Esophagus muscularis mucosa (tissue), 4 donors: ENCODE results near the gene COL5A3. TPM values are rescaled to one million over a fixed set of nuclear protein-coding genes. Genes with fewer than 3 reads are reported as not detected.

Experiments
- DNase-seq: peaks from one replicate; pipeline ENCODE4 v3.0.0-alpha.2; 2017; ENCODE audit errors: extremely low spot score
- H3K27ac ChIP-seq, 4 donors: fragments of 200-600 bp; sonication (generic); replicated peaks in 1 of 4; 1 replicate in 3 of 4; 2 replicates in 1 of 4; pipeline ENCODE4 v1.5.1; 2016 to 2019; ENCODE audit warnings: mild to moderate bottlenecking in 1 of 4
- H3K27me3 ChIP-seq, 4 donors: fragments of 200-600 bp; sonication (generic); one replicate each; pipeline versions ENCODE4 v1.5.1 to v1.6.0; 2016 to 2019
- H3K36me3 ChIP-seq, 4 donors: fragments of 200-600 bp; sonication (generic); one replicate each; pipeline ENCODE4 v1.5.1; 2016 to 2019
- H3K4me1 ChIP-seq, 4 donors: fragments of 200-600 bp; sonication (generic); one replicate each; pipeline ENCODE4 v1.5.1; 2016 to 2019
- H3K4me3 ChIP-seq, 4 donors: fragments of 200-600 bp; sonication (generic); 1 replicate in 2 of 4; 2 replicates in 2 of 4; pipeline ENCODE4 v1.5.1; 2016 to 2019; ENCODE audit warnings: mild to moderate bottlenecking in 4 of 4, moderate library complexity in 1 of 4
- H3K9me3 ChIP-seq, 4 donors: fragments of 200-600 bp; sonication (generic); 1 replicate in 3 of 4; 2 replicates in 1 of 4; pipeline ENCODE4 v1.5.1; 2016 to 2019
- EP300 ChIP-seq: sonication (generic); formaldehyde crosslinking; IDR thresholded peaks from one replicate; pipeline ENCODE4 v1.6.1; 2017; ENCODE audit warnings: antibody characterized with exemption
- POLR2A ChIP-seq: fragments of 450-650 bp; IDR thresholded peaks from one replicate; pipeline ENCODE4 v1.6.1; 2017; ENCODE audit warnings: antibody characterized with exemption, moderate library complexity, mild to moderate bottlenecking, low read depth
- POLR2AphosphoS5 ChIP-seq, 2 donors: sonication (generic); formaldehyde crosslinking; IDR thresholded peaks; one replicate each; pipeline ENCODE4 v1.6.1; 2017; ENCODE audit warnings: antibody characterized with exemption in 2 of 2
- WGBS: methylation state at CpG from one replicate; pipeline ENCODE4 v1.1.5; 2018; 5-methylcytosine and 5-hydroxymethylcytosine counted together
- intact Hi-C: fragments of 100-400 bp; cut with DNase I; formaldehyde crosslinking; loops from one replicate; pipeline ENCODE4 v1.15.1; 2023
- total RNA-seq, 4 donors: library from RNA; depleted of rRNA; stranded (reverse); fragments of >200 nt; gene quantifications; one replicate each; pipeline versions ENCODE4 v1.1.0 to v1.2.1, GENCODE V29; 2016
- TF ChIP-seq, protein P1 (sequence below), 3 experiments: fragments of 200-600 bp in 2 of 3; fragments of 450-650 bp in 1 of 3; sonication (generic) in 2 of 3; IDR thresholded peaks; one replicate each; pipeline ENCODE4 v1.5.1; 2017 to 2019; ENCODE audit warnings: antibody characterized with exemption in 3 of 3, mild to moderate bottlenecking in 2 of 3, moderate library complexity in 1 of 3

Gene COL5A3
- total RNA-seq, 4 donors from 2014 or later: 12.9 to 29.1 (median 19.5) TPM

- H3K27me3 ChIP-seq: peaks cover 0 to 78% (median 22%) of the 10 kb centered on the region in 4 donors
- TF ChIP-seq, protein P1, sequence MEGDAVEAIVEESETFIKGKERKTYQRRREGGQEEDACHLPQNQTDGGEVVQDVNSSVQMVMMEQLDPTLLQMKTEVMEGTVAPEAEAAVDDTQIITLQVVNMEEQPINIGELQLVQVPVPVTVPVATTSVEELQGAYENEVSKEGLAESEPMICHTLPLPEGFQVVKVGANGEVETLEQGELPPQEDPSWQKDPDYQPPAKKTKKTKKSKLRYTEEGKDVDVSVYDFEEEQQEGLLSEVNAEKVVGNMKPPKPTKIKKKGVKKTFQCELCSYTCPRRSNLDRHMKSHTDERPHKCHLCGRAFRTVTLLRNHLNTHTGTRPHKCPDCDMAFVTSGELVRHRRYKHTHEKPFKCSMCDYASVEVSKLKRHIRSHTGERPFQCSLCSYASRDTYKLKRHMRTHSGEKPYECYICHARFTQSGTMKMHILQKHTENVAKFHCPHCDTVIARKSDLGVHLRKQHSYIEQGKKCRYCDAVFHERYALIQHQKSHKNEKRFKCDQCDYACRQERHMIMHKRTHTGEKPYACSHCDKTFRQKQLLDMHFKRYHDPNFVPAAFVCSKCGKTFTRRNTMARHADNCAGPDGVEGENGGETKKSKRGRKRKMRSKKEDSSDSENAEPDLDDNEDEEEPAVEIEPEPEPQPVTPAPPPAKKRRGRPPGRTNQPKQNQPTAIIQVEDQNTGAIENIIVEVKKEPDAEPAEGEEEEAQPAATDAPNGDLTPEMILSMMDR (IDR thresholded peaks at IDR 0.05): no peak
- TF ChIP-seq POLR2A (no peak), EP300 (no peak), POLR2AphosphoS5 (IDR thresholded peaks at IDR 0.05) (no peak)
- no peak for DNase-seq
- WGBS: 1% methylated on average over 10 of the region's 62 CpGs
- peak within 1 kb of the TSS; percentile 45 to 56 (median 48) for H3K4me3 ChIP-seq
- H3K4me1 ChIP-seq: peaks cover 14 to 36% (median 34%) of the 10 kb centered on the region in 4 donors
- H3K36me3 ChIP-seq: no peaks in the 10 kb centered on the region
- no peak within 1 kb of the TSS for H3K27ac ChIP-seq
- peaks cover 0 to under 1% (median 0%) of the 10 kb centered on the region in 4 donors for H3K9me3 ChIP-seq
- intact Hi-C loops: no loop called here
These were observed 73.8 kb downstream of the COL5A3 start, which contains the start of gene OLFM2 for GRCh38 chr19:9936326-9937000. TSS of gene OLFM2 (minus strand) at chr19:9936515. CDS start at chr19:9936366, 149 bp downstream.

GRCh38 chr19:9935506-9936325, 74.6 kb downstream of the COL5A3 start:
- Histone ChIP-seq H3K27ac (no peak overlapping the region), H3K4me1 (peaks cover 17 to 40% (median 38%) of the 10 kb centered on the region in 4 donors), H3K4me3 (peak overlapping the region; percentile 45 to 56 (median 48)), H3K27me3 (peaks cover 0 to 83% (median 22%) of the 10 kb centered on the region in 4 donors), H3K36me3 (no peaks in the 10 kb centered on the region), H3K9me3 (no peaks in the 10 kb centered on the region)
- intact Hi-C loops: no loop called here
- WGBS: 3% methylated on average over 12 of the region's 44 CpGs
- TF ChIP-seq POLR2AphosphoS5 (IDR thresholded peaks at IDR 0.05): no peak
- TF ChIP-seq POLR2A: no peak
- TF ChIP-seq EP300: no peak
- TF ChIP-seq, protein P1 (IDR thresholded peaks at IDR 0.05): no peak
- DNase-seq: no peak

DNA sequence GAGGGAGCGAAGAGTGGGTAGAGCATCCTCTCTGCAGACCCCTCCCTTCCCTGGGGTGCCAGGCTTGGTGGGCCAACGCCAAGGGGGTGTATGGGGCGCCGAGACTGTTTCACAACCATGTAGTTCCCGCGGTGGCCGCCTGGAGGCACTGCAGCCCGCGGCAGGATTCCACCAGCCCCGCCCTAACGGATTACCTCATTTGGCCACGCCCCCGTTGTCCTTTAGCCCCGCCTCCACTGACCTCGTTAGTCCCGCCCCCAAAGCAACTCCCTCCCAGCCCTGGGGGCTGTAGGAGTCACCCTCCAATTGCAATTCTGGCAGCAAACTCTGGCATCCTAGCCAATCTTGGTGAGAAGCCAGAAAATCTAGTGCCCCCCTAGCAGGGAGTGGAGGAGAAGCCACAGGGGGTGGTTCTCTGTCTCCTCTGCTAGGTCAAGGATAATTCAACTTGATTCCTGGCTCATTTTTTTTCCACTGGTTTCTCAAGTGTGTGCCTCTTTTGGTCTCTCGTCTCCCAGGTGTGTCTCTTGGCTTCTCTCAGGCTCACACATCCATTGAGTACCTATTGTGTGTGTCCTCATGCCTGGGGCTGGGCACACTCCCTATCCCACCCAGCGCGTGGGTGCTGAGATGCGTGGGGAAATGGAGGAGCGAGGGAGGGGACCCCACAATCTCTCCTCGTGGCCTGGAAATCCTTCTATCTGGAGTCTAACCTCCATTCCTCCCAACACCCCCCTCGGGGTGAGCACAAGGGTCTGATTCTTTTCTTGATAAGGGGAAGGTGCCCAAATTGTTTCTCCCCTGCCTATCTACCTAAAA, 76.0 kb downstream of the COL5A3 start:
- H3K27me3 ChIP-seq: peaks cover 0 to 92% (median 22%) of the 10 kb centered on the region in 4 donors
- no peak overlapping the region for H3K4me3 ChIP-seq
- DNase-seq: no peak
- WGBS: 22% methylated on average over 14 of the region's 23 CpGs
- H3K36me3 ChIP-seq: no peaks in the 10 kb centered on the region
- H3K9me3 ChIP-seq: no peaks in the 10 kb centered on the region
- peaks cover 17 to 40% (median 39%) of the 10 kb centered on the region in 4 donors for H3K4me1 ChIP-seq
- intact Hi-C loops: loop anchor here (5.0 kb wide), 1 partner anchor 318 kb away; the partner anchor contains the start of gene MRPL4
- TF ChIP-seq POLR2A: no peak
- TF ChIP-seq POLR2AphosphoS5 (IDR thresholded peaks at IDR 0.05): no peak
- TF ChIP-seq, protein P1 (IDR thresholded peaks at IDR 0.05): peak; percentile 60 to 79 (median 70)
- TF ChIP-seq EP300: no peak
- peak overlapping the region in 1 of 4 donors; percentile 5 for H3K27ac ChIP-seq

GRCh38 chr19:9932835-9933234, 77.5 kb downstream of the COL5A3 start:
- Histone ChIP-seq H3K27me3 (peaks cover 0 to 84% (median 24%) of the 10 kb centered on the region in 4 donors), H3K4me1 (peaks cover 17 to 40% (median 39%) of the 10 kb centered on the region in 4 donors), H3K27ac (no peak overlapping the region), H3K9me3 (no peaks in the 10 kb centered on the region), H3K4me3 (no peak overlapping the region), H3K36me3 (no peaks in the 10 kb centered on the region)
- 80% methylated on average over 4 of the region's 4 CpGs for WGBS
- no peak for TF ChIP-seq EP300
- TF ChIP-seq POLR2AphosphoS5 (IDR thresholded peaks at IDR 0.05): no peak
- TF ChIP-seq, protein P1 (IDR thresholded peaks at IDR 0.05): no peak
- no peak for TF ChIP-seq POLR2A
- intact Hi-C loops: loop anchor here (5.0 kb wide), 1 partner anchor 319 kb away; the partner anchor contains the start of gene MRPL4
- no peak for DNase-seq
